ENCODE data around the gene TMF1.
A peak's percentile ranks its signal among the peaks of the same experiment; 100 is the strongest.

The TMF1 gene

GRCh38 chr3:68985146-68985790, 66.9 kb downstream of the TMF1 start:
- no peak for TF ChIP-seq MAX (IDR thresholded peaks at IDR 0.05; ENCODE audit: low read depth, low read length)
- TF ChIP-seq MYC (IDR thresholded peaks at IDR 0.05; ENCODE audit: low read depth, low read length), result no peak
- no peak for TF ChIP-seq POLR2A (IDR thresholded peaks at IDR 0.05; ENCODE audit: extremely low read depth, insufficient read length)
- TF ChIP-seq, protein P1, sequence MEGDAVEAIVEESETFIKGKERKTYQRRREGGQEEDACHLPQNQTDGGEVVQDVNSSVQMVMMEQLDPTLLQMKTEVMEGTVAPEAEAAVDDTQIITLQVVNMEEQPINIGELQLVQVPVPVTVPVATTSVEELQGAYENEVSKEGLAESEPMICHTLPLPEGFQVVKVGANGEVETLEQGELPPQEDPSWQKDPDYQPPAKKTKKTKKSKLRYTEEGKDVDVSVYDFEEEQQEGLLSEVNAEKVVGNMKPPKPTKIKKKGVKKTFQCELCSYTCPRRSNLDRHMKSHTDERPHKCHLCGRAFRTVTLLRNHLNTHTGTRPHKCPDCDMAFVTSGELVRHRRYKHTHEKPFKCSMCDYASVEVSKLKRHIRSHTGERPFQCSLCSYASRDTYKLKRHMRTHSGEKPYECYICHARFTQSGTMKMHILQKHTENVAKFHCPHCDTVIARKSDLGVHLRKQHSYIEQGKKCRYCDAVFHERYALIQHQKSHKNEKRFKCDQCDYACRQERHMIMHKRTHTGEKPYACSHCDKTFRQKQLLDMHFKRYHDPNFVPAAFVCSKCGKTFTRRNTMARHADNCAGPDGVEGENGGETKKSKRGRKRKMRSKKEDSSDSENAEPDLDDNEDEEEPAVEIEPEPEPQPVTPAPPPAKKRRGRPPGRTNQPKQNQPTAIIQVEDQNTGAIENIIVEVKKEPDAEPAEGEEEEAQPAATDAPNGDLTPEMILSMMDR (IDR thresholded peaks at IDR 0.05; ENCODE audit: low read depth, low read length), result no peak
- H3K4me3 ChIP-seq (ENCODE audit: low read depth, low read length), result no peak overlapping the region
- no peak for DNase-seq (ENCODE audit: low read depth)

DNA sequence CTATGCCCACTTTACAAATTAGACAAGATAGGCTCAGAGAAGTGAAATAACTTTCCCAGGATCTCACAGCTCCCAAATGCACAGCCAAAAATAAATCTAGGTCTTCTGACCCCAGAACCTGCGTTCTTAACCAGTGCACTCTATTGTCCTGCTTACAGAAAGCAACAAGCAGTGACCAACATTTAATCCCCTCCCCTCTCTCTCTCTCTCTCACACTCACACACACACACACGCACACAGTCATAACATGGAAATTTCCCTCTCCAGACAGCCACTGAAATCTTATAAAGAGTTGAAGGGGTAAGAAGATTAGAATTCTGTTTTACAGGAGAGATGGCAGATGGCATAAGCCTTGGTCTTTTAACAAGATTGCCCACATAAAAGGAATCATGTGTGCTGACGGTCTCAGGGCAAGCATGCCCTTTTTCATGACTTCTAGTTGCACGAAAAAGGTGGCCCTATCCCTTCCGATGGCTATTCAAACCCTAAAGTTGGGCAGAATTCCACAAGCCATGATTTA, 68.1 kb downstream of the TMF1 start:
- no peak overlapping the region for H3K4me3 ChIP-seq (ENCODE audit: low read depth, low read length)
- TF ChIP-seq POLR2A (IDR thresholded peaks at IDR 0.05; ENCODE audit: extremely low read depth, insufficient read length) (no peak), MYC (IDR thresholded peaks at IDR 0.05; ENCODE audit: low read depth, low read length) (no peak), MAX (IDR thresholded peaks at IDR 0.05; ENCODE audit: low read depth, low read length) (no peak)
- TF ChIP-seq, protein P1 (IDR thresholded peaks at IDR 0.05; ENCODE audit: low read depth, low read length), result no peak
- no peak for DNase-seq (ENCODE audit: low read depth)

- DNase-seq (ENCODE audit: low read depth), result peak; percentile 8
- H3K4me3 ChIP-seq (ENCODE audit: low read depth, low read length), result no peak overlapping the region
- TF ChIP-seq, protein P1 (IDR thresholded peaks at IDR 0.05; ENCODE audit: low read depth, low read length), result no peak
- TF ChIP-seq POLR2A (IDR thresholded peaks at IDR 0.05; ENCODE audit: extremely low read depth, insufficient read length) (no peak), MAX (IDR thresholded peaks at IDR 0.05; ENCODE audit: low read depth, low read length) (no peak), MYC (IDR thresholded peaks at IDR 0.05; ENCODE audit: low read depth, low read length) (no peak)
Observed at GRCh38 chr3:68977486-68978167, 74.5 kb downstream of the TMF1 start.

- DNase-seq (ENCODE audit: low read depth), result no peak
- no peak overlapping the region for H3K4me3 ChIP-seq (ENCODE audit: low read depth, low read length)
- no peak for TF ChIP-seq POLR2A (IDR thresholded peaks at IDR 0.05; ENCODE audit: extremely low read depth, insufficient read length)
- TF ChIP-seq, protein P1 (IDR thresholded peaks at IDR 0.05; ENCODE audit: low read depth, low read length), result no peak
- TF ChIP-seq MAX (IDR thresholded peaks at IDR 0.05; ENCODE audit: low read depth, low read length), result no peak
Observed at GRCh38 chr3:68974711-68975110, 77.4 kb downstream of the TMF1 start.

- no peak overlapping the region for H3K4me3 ChIP-seq (ENCODE audit: low read depth, low read length)
- no peak for TF ChIP-seq POLR2A (IDR thresholded peaks at IDR 0.05; ENCODE audit: extremely low read depth, insufficient read length)
- TF ChIP-seq MYC (IDR thresholded peaks at IDR 0.05; ENCODE audit: low read depth, low read length), result no peak
- no peak for TF ChIP-seq MAX (IDR thresholded peaks at IDR 0.05; ENCODE audit: low read depth, low read length)
- TF ChIP-seq, protein P1 (IDR thresholded peaks at IDR 0.05; ENCODE audit: low read depth, low read length), result no peak
- DNase-seq (ENCODE audit: low read depth), result peak; percentile 4
Observed at GRCh38 chr3:68973639-68974038, 78.5 kb downstream of the TMF1 start.
